ENCODE data around the gene PDLIM7. TPM values are rescaled to one million over a fixed set of nuclear protein-coding genes. Genes with fewer than 3 reads are reported as not detected.

PDLIM7 gene
- total and polyA plus RNA-seq, 10 of the 15 experiments (the other 5 are each of a cell fraction or from before 2014, with no cell fraction given), result 0.82 to 36.6 (median 19.3) TPM

- no peak for TF ChIP-seq SKIL (IDR thresholded peaks at IDR 0.05; ENCODE audit: low read depth, poor library complexity, severe bottlenecking)
- no peak for TF ChIP-seq MYB (IDR thresholded peaks at IDR 0.05; ENCODE audit: borderline replicate concordance, low read depth, low read length)
- no peak for TF ChIP-seq SRF (IDR thresholded peaks at IDR 0.05; ENCODE audit: low read depth in 2 of 2, low read length in 2 of 2)
- no peak for TF ChIP-seq PML (IDR thresholded peaks at IDR 0.05; ENCODE audit: low read length)
- no peak for TF ChIP-seq MEF2A (IDR thresholded peaks at IDR 0.05; ENCODE audit: insufficient read depth, low read depth, low read length)
- no peak for TF ChIP-seq KDM1A (IDR thresholded peaks at IDR 0.05; ENCODE audit: borderline replicate concordance)
- no peak for TF ChIP-seq STAT3 (IDR thresholded peaks at IDR 0.05; ENCODE audit: low read depth, low read length)
Observed at GRCh38 chr5:177514541-177514940, 17.1 kb upstream of the PDLIM7 start (continued).

GRCh38 chr5:177513500-177513899 lies 16.1 kb upstream of the PDLIM7 start:
- Histone ChIP-seq H4K20me1 (ENCODE audit: control insufficient read depth, insufficient read depth) (no peaks in the 10 kb centered on the region), H3K27ac (ENCODE audit: control insufficient read depth, insufficient read depth) (no peak overlapping the region), H2AFZ (ENCODE audit: control insufficient read depth, low read depth, low read length) (no peak overlapping the region), H3K36me3 (ENCODE audit: control insufficient read depth in 2 of 2, insufficient read depth in 2 of 2, low read length in 1 of 2) (peaks cover 17 to 37% of the 10 kb centered on the region in 2 experiments; a peak in 3 of 4 replicates), H3K9me3 (replicated peaks; ENCODE audit: control insufficient read depth, insufficient read depth, low read length) (no peaks in the 10 kb centered on the region), H3K9ac (ENCODE audit: control insufficient read depth, insufficient read depth, low read length) (no peak overlapping the region), H3K4me1 (ENCODE audit: control insufficient read depth, insufficient read depth, low read length) (peaks cover 40% of the 10 kb centered on the region), H3K4me3 (no peak overlapping the region), H3K4me2 (ENCODE audit: control insufficient read depth, insufficient read depth) (no peak overlapping the region), H3K79me2 (ENCODE audit: control insufficient read depth, insufficient read depth, low read length) (peaks cover 48% of the 10 kb centered on the region), H3K27me3 (replicated peaks in 1 of 2; ENCODE audit: control insufficient read depth in 2 of 2, insufficient read depth in 2 of 2, low read length in 1 of 2) (no peaks in the 10 kb centered on the region)
- in situ Hi-C loops (cut with MboI) (no loop called here), intact Hi-C loops (cut with micrococcal nuclease; ENCODE audit: unreplicated experiment) (no loop called here)
- ATAC-seq (no peak), DNase-seq (ENCODE audit: low read depth, low spot score) (no peak), FAIRE-seq (no peak)
- POLR2A ChIA-PET, result interaction anchor here (0.6 kb wide), 1 partner anchor 16 kb away, joined by 3 read pairs; no protein-coding TSS in a partner anchor
- TF ChIP-seq YY1 (IDR thresholded peaks at IDR 0.05; ENCODE audit: low read depth, low read length) (no peak), CEBPZ (IDR thresholded peaks at IDR 0.05; ENCODE audit: low read depth, low read length) (no peak), RELB (IDR thresholded peaks at IDR 0.05; ENCODE audit: low read depth) (no peak)
- RAD21 ChIA-PET (ENCODE audit: unreplicated experiment), result no interaction called here
- 99% methylated on average over 15 of the region's 15 CpGs for WGBS (ENCODE audit: insufficient coverage, insufficient replicate concordance, low lambda C conversion rate, missing lambda C conversion rate)
- SMC1A ChIA-PET (ENCODE audit: uncharacterized antibody, unreplicated experiment), result no interaction called here
- CTCF ChIA-PET, result no interaction called here
- BruUV-seq (replicated peaks), result no TSS peak

All from GM12878 (cell line).